IMR-90 (cell line): ENCODE results near the gene MEIKIN. TPM values are rescaled to one million over a fixed set of nuclear protein-coding genes. Genes with fewer than 3 reads are reported as not detected.

Experiments used
- ATAC-seq: fragments of 200-7000 bp; cut with Tn5 transposase; 2 replicates; pipeline ENCODE4 v1.9.1; 2020; ENCODE audit warnings: low read depth, mild to moderate bottlenecking, moderate library complexity
- BruUV-seq: library from RNA; stranded (reverse); fragments of 400-500 nt; replicated peaks from 2 replicates; lab custom pipeline; 2021; lab: Mats Ljungman, UMichigan
- CTCF ChIA-PET: fragments of 300-600 bp; formaldehyde crosslinking; extraction: SDS; loops from one replicate; lab custom pipeline; 2021; ENCODE audit warnings: antibody characterized with exemption; lab: Yijun Ruan, JAX
- POLR2A ChIA-PET: fragments of 300-600 bp; sonication (Branson Sonifier 250); formaldehyde crosslinking; loops from one replicate; lab custom pipeline; 2022; ENCODE audit warnings: antibody characterized with exemption; ENCODE audit not compliant: unreplicated experiment; lab: Charles Lee
- DNase-seq: peaks from one replicate; pipeline ENCODE4 v3.0.0; 2013
- H2AFZ ChIP-seq: replicated peaks from 2 replicates; pipeline ENCODE3; 2013; ENCODE audit warnings: low read length, mild to moderate bottlenecking; ENCODE audit not compliant: poor library complexity
- H2AK5ac ChIP-seq: 2 replicates; pipeline ENCODE4 v1.6.1; 2013; ENCODE audit warnings: low read depth, low read length, inconsistent platforms
- H2AK9ac ChIP-seq: replicated peaks from 2 replicates; pipeline ENCODE3; 2013; ENCODE audit warnings: mild to moderate bottlenecking, low read depth, low read length, moderate library complexity; ENCODE audit not compliant: poor library complexity
- H2BK120ac ChIP-seq: 2 replicates; pipeline ENCODE4 v1.6.1; 2013; ENCODE audit warnings: low read depth, low read length, inconsistent platforms
- H2BK15ac ChIP-seq: 3 replicates; pipeline ENCODE4 v1.6.1; 2013; ENCODE audit warnings: low read depth, low read length, inconsistent platforms
- H2BK20ac ChIP-seq: 2 replicates; pipeline ENCODE4 v1.6.1; 2013; ENCODE audit warnings: low read depth, mild to moderate bottlenecking, inconsistent platforms, low read length, moderate library complexity
- H2BK5ac ChIP-seq: 2 replicates; pipeline ENCODE4 v1.6.1; 2013; ENCODE audit warnings: mild to moderate bottlenecking, low read depth, low read length, inconsistent platforms; ENCODE audit not compliant: poor library complexity, severe bottlenecking
- H3K14ac ChIP-seq: replicated peaks from 2 replicates; pipeline ENCODE4 v1.6.1; 2013; ENCODE audit warnings: low read depth, low read length, inconsistent platforms
- H3K18ac ChIP-seq: 2 replicates; pipeline ENCODE4 v1.6.1; 2013; ENCODE audit warnings: low read depth, low read length, control low read depth
- H3K23ac ChIP-seq: 2 replicates; pipeline ENCODE4 v1.6.1; 2013; ENCODE audit warnings: low read depth, low read length, inconsistent platforms
- H3K27ac ChIP-seq: 2 replicates; pipeline ENCODE4 v1.5.1; 2013; ENCODE audit warnings: mild to moderate bottlenecking, control low read depth, low read length; ENCODE audit not compliant: insufficient read depth
- H3K27me3 ChIP-seq: 2 replicates; pipeline ENCODE4 v1.6.1; 2013; ENCODE audit warnings: low read length; ENCODE audit not compliant: control insufficient read depth, insufficient read depth
- H3K36me3 ChIP-seq: 2 replicates; pipeline ENCODE4 v1.6.1; 2013; ENCODE audit warnings: low read length, mixed read lengths; ENCODE audit not compliant: control insufficient read depth, insufficient read depth
- H3K4ac ChIP-seq: 2 replicates; pipeline ENCODE4 v1.6.1; 2013; ENCODE audit warnings: low read depth, low read length, inconsistent platforms
- H3K4me1 ChIP-seq: 2 replicates; pipeline ENCODE4 v1.6.1; 2013; ENCODE audit warnings: low read length, mixed read lengths; ENCODE audit not compliant: control insufficient read depth, insufficient read depth
- H3K4me2 ChIP-seq: 2 replicates; pipeline ENCODE4 v1.6.1; 2013; ENCODE audit warnings: low read depth, mild to moderate bottlenecking, control low read depth, low read length, moderate library complexity
- H3K4me3 ChIP-seq: 2 replicates; pipeline ENCODE4 v1.5.1; 2013; ENCODE audit warnings: low read depth, mild to moderate bottlenecking, control low read depth, low read length, moderate library complexity; ENCODE audit not compliant: insufficient read depth
- H3K56ac ChIP-seq: 2 replicates; pipeline ENCODE4 v1.6.1; 2013; ENCODE audit warnings: low read length, inconsistent platforms; ENCODE audit not compliant: insufficient read depth; ENCODE audit errors: extremely low read depth
- H3K79me1 ChIP-seq, 2 experiments: 2 replicates each; pipeline ENCODE4 v1.6.1; 2013; ENCODE audit warnings: low read length in 2 of 2, inconsistent platforms in 1 of 2, low read depth in 1 of 2
- H3K9ac ChIP-seq: 2 replicates; pipeline ENCODE4 v1.6.1; 2013; ENCODE audit warnings: low read depth, low read length, control low read depth
- H3K9me1 ChIP-seq: 2 replicates; pipeline ENCODE4 v1.6.1; 2013; ENCODE audit warnings: low read length, inconsistent platforms; ENCODE audit not compliant: insufficient read depth
- H3K9me3 ChIP-seq: 2 replicates; pipeline ENCODE4 v1.6.1; 2013; ENCODE audit warnings: low read length; ENCODE audit not compliant: control insufficient read depth, insufficient read depth
- H4K20me1 ChIP-seq: 2 replicates; pipeline ENCODE4 v1.6.1; 2013; ENCODE audit warnings: low read length, inconsistent platforms; ENCODE audit not compliant: insufficient read depth
- H4K5ac ChIP-seq: 2 replicates; pipeline ENCODE4 v1.6.1; 2013; ENCODE audit warnings: mild to moderate bottlenecking, low read depth, low read length, control low read depth
- H4K8ac ChIP-seq, 2 experiments: 2 replicates each; pipeline ENCODE4 v1.6.1; 2013; ENCODE audit warnings: low read depth in 2 of 2, low read length in 2 of 2, control low read depth in 1 of 2, inconsistent platforms in 1 of 2
- H4K91ac ChIP-seq: 2 replicates; pipeline ENCODE4 v1.6.1; 2013; ENCODE audit warnings: low read depth, low read length, inconsistent platforms; ENCODE audit not compliant: insufficient read depth
- MAZ ChIP-seq: IDR thresholded peaks from 2 replicates; pipeline ENCODE4 v1.6.1; 2012; ENCODE audit warnings: low read depth, mild to moderate bottlenecking, low read length, improper control_type of control experiment, moderate library complexity, borderline replicate concordance
- NFE2L2 ChIP-seq: fragments of 150-350 bp; IDR thresholded peaks from 2 replicates; pipeline ENCODE4 v1.6.1; 2016; ENCODE audit warnings: low read depth, mild to moderate bottlenecking, low read length
- POLR2A ChIP-seq: IDR thresholded peaks from 2 replicates; pipeline ENCODE4 v1.6.1; 2012; ENCODE audit warnings: mild to moderate bottlenecking, low read depth, low read length
- WGBS, 2 experiments: methylation state at CpG; one replicate each; pipeline versions ENCODE4 v1.1.5 to v1.1.7; 2013; ENCODE audit warnings: missing lambda C conversion rate in 2 of 2; ENCODE audit not compliant: insufficient read length in 1 of 2; ENCODE audit errors: extremely low coverage in 2 of 2; 5-methylcytosine and 5-hydroxymethylcytosine counted together
- dilution Hi-C: fragments of 300-500 bp; cut with HindIII; formaldehyde crosslinking; loops from one replicate; pipeline ENCODE4 v1.14.3; 2018; ENCODE audit warnings: low sequenced_read_pairs; ENCODE audit not compliant: unreplicated experiment
- in situ Hi-C: fragments of 300-500 bp; cut with MboI; formaldehyde crosslinking; loops from 3 replicates; pipeline ENCODE4 v1.14.3; 2019; ENCODE audit warnings: low sequenced_read_pairs, inconsistent platforms, mixed read lengths
- intact Hi-C: fragments of 100-400 bp; cut with micrococcal nuclease; formaldehyde crosslinking; loops from 2 replicates; pipeline ENCODE4 v1.10.0; 2022
- polyA plus RNA-seq, 3 experiments: library from polyadenylated mRNA; depleted of rRNA; stranded (reverse); fragments of >200 nt; gene quantifications; 2 replicates each; pipeline ENCODE4 v1.2.3, GENCODE V29; 2012; ENCODE audit warnings: low replicate concordance in 1 of 3
- total RNA-seq: library from RNA; depleted of rRNA; stranded (reverse); fragments of >200 nt; gene quantifications from 2 replicates; pipeline ENCODE4 v1.2.3, GENCODE V29; 2012

MEIKIN gene
- total and polyA plus RNA-seq, 2 of the 4 experiments (the other 2 are of a cell fraction): not detected

DNA sequence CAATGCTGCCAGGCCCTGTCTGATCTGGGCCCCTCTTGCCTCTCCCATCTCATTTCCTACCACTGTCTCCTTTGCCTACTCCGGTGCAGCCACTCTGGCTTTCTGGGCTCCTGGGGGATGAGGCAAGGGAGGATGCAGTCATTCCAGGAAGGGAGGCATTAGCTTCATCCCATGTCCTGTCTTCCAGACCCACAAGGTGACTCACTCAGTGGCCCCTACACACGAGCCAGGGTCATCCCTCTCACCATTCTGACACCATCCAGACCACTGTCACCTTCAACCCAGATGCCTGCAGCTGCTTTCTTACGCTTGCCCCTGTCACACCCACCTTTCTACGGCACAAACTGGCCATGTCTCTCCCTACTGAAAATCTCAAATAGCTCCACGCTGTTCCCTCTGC, 46.9 kb upstream of the MEIKIN start:
- no peak overlapping the region for H2BK20ac ChIP-seq
- no peaks in the 10 kb centered on the region for H3K9me3 ChIP-seq
- H2AFZ ChIP-seq: no peak overlapping the region
- no peak overlapping the region for H2BK120ac ChIP-seq
- no peak overlapping the region for H4K8ac ChIP-seq
- H3K27me3 ChIP-seq: peaks cover 25% of the 10 kb centered on the region
- no peak overlapping the region for H4K91ac ChIP-seq
- H2BK5ac ChIP-seq: no peak overlapping the region
- H3K18ac ChIP-seq: no peak overlapping the region
- H3K79me1 ChIP-seq: no peaks in the 10 kb centered on the region
- H3K4me2 ChIP-seq: no peak overlapping the region
- H3K56ac ChIP-seq: no peak overlapping the region
- H3K4ac ChIP-seq: no peak overlapping the region
- dilution Hi-C loops (no loop called here), in situ Hi-C loops (no loop called here), intact Hi-C loops (no loop called here)
- ATAC-seq: no peak
- no TSS peak for BruUV-seq
- POLR2A ChIA-PET: no interaction called here
- no peak overlapping the region for H2BK15ac ChIP-seq
- DNase-seq: no peak
- no peak overlapping the region for H2AK9ac ChIP-seq
- no peak for TF ChIP-seq NFE2L2
- no peak for TF ChIP-seq POLR2A
- no peak for TF ChIP-seq MAZ
- no peak overlapping the region for H2AK5ac ChIP-seq
- H3K9ac ChIP-seq: no peak overlapping the region
- no peak overlapping the region for H3K4me3 ChIP-seq
- no peak overlapping the region for H4K5ac ChIP-seq
- H3K14ac ChIP-seq: no peak overlapping the region
- no peaks in the 10 kb centered on the region for H3K36me3 ChIP-seq
- H4K20me1 ChIP-seq: no peaks in the 10 kb centered on the region
- no peaks in the 10 kb centered on the region for H3K9me1 ChIP-seq
- no peaks in the 10 kb centered on the region for H3K4me1 ChIP-seq
- no peak overlapping the region for H3K23ac ChIP-seq
- no peak overlapping the region for H3K27ac ChIP-seq
- CTCF ChIA-PET: no interaction called here
- WGBS, 2 experiments: 56% methylated on average over 3 of the region's 5 CpGs; no CpG with 5 or more reads in 1 of the 2 experiments
